WTC11 (cell line): ENCODE results near the gene ZNF292.

Experiments
- ARID4B ChIP-seq: sonication (generic); formaldehyde crosslinking; IDR thresholded peaks from 2 replicates; pipeline ENCODE4 v1.8.0; 2023; ENCODE audit warnings: missing genetic modification reagents, mild to moderate bottlenecking, borderline replicate concordance
- CREM ChIP-seq: sonication (generic); formaldehyde crosslinking; IDR thresholded peaks from 2 replicates; pipeline ENCODE4 v1.8.1; 2022; ENCODE audit warnings: mild to moderate bottlenecking, missing genetic modification reagents, moderate library complexity
- E2F4 ChIP-seq: sonication (generic); formaldehyde crosslinking; IDR thresholded peaks from 2 replicates; pipeline ENCODE4 v1.8.1; 2022; ENCODE audit warnings: low read depth, mild to moderate bottlenecking, moderate library complexity, missing genetic modification reagents, borderline replicate concordance
- E2F5 ChIP-seq: sonication (generic); formaldehyde crosslinking; IDR thresholded peaks from 2 replicates; pipeline ENCODE4 v1.8.1; 2022; ENCODE audit warnings: mild to moderate bottlenecking, moderate library complexity, missing genetic modification reagents
- NFYB ChIP-seq: sonication (generic); formaldehyde crosslinking; conservative IDR thresholded peaks from 2 replicates; pipeline ENCODE4 v1.8.0; 2022; ENCODE audit warnings: low read depth, missing genetic modification reagents
- NR1H2 ChIP-seq: sonication (generic); formaldehyde crosslinking; IDR thresholded peaks from 2 replicates; pipeline ENCODE4 v1.9.0; 2021; ENCODE audit warnings: mild to moderate bottlenecking, moderate library complexity, missing genetic modification reagents
- PREB ChIP-seq: sonication (generic); formaldehyde crosslinking; IDR thresholded peaks from 2 replicates; pipeline ENCODE4 v1.8.1; 2022; ENCODE audit warnings: mild to moderate bottlenecking, missing genetic modification reagents, moderate library complexity, borderline replicate concordance
- TCF7 ChIP-seq: sonication (generic); formaldehyde crosslinking; IDR thresholded peaks from 2 replicates; pipeline ENCODE4 v1.8.0; 2022; ENCODE audit warnings: mild to moderate bottlenecking, low read depth, missing genetic modification reagents, moderate library complexity
- ZBTB43 ChIP-seq: sonication (generic); formaldehyde crosslinking; IDR thresholded peaks from 2 replicates; pipeline ENCODE4 v1.8.1; 2023; ENCODE audit warnings: mild to moderate bottlenecking, missing genetic modification reagents
- TF ChIP-seq, protein P1 (sequence below): fragments of 200-600 bp; IDR thresholded peaks from 2 replicates; pipeline ENCODE4 v1.8.0; 2022; ENCODE audit warnings: antibody characterized with exemption
- TF ChIP-seq, protein P2 (sequence below): sonication (generic); formaldehyde crosslinking; IDR thresholded peaks from 2 replicates; pipeline ENCODE4 v1.8.0; 2022; ENCODE audit warnings: mild to moderate bottlenecking, missing genetic modification reagents
- TF ChIP-seq, protein P3 (sequence below): sonication (generic); formaldehyde crosslinking; IDR thresholded peaks from 2 replicates; pipeline ENCODE4 v1.8.1; 2023; ENCODE audit warnings: mild to moderate bottlenecking, missing genetic modification reagents, moderate library complexity
- TF ChIP-seq, protein P4 (sequence below): sonication (generic); formaldehyde crosslinking; IDR thresholded peaks from 2 replicates; pipeline ENCODE4 v1.8.1; 2023; ENCODE audit warnings: mild to moderate bottlenecking, missing genetic modification reagents, moderate library complexity
- TF ChIP-seq, protein P5 (sequence below): sonication (generic); formaldehyde crosslinking; IDR thresholded peaks from 2 replicates; pipeline ENCODE4 v1.8.0; 2022; ENCODE audit warnings: missing genetic modification reagents

- TF ChIP-seq, protein P1, sequence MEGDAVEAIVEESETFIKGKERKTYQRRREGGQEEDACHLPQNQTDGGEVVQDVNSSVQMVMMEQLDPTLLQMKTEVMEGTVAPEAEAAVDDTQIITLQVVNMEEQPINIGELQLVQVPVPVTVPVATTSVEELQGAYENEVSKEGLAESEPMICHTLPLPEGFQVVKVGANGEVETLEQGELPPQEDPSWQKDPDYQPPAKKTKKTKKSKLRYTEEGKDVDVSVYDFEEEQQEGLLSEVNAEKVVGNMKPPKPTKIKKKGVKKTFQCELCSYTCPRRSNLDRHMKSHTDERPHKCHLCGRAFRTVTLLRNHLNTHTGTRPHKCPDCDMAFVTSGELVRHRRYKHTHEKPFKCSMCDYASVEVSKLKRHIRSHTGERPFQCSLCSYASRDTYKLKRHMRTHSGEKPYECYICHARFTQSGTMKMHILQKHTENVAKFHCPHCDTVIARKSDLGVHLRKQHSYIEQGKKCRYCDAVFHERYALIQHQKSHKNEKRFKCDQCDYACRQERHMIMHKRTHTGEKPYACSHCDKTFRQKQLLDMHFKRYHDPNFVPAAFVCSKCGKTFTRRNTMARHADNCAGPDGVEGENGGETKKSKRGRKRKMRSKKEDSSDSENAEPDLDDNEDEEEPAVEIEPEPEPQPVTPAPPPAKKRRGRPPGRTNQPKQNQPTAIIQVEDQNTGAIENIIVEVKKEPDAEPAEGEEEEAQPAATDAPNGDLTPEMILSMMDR = no peak
- TF ChIP-seq, protein P2, sequence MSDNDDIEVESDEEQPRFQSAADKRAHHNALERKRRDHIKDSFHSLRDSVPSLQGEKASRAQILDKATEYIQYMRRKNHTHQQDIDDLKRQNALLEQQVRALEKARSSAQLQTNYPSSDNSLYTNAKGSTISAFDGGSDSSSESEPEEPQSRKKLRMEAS (CRISPR knock-in tag) = no peak
- TF ChIP-seq, protein P3, sequence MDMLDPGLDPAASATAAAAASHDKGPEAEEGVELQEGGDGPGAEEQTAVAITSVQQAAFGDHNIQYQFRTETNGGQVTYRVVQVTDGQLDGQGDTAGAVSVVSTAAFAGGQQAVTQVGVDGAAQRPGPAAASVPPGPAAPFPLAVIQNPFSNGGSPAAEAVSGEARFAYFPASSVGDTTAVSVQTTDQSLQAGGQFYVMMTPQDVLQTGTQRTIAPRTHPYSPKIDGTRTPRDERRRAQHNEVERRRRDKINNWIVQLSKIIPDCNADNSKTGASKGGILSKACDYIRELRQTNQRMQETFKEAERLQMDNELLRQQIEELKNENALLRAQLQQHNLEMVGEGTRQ = no peak
- no peak for TF ChIP-seq TCF7
- no peak for TF ChIP-seq ZBTB43
- TF ChIP-seq, protein P4, sequence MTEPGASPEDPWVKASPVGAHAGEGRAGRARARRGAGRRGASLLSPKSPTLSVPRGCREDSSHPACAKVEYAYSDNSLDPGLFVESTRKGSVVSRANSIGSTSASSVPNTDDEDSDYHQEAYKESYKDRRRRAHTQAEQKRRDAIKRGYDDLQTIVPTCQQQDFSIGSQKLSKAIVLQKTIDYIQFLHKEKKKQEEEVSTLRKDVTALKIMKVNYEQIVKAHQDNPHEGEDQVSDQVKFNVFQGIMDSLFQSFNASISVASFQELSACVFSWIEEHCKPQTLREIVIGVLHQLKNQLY (CRISPR knock-in tag) = no peak
- no peak for TF ChIP-seq E2F5 (CRISPR knock-in tag)
- no peak for TF ChIP-seq PREB (CRISPR knock-in tag)
- TF ChIP-seq, protein P5, sequence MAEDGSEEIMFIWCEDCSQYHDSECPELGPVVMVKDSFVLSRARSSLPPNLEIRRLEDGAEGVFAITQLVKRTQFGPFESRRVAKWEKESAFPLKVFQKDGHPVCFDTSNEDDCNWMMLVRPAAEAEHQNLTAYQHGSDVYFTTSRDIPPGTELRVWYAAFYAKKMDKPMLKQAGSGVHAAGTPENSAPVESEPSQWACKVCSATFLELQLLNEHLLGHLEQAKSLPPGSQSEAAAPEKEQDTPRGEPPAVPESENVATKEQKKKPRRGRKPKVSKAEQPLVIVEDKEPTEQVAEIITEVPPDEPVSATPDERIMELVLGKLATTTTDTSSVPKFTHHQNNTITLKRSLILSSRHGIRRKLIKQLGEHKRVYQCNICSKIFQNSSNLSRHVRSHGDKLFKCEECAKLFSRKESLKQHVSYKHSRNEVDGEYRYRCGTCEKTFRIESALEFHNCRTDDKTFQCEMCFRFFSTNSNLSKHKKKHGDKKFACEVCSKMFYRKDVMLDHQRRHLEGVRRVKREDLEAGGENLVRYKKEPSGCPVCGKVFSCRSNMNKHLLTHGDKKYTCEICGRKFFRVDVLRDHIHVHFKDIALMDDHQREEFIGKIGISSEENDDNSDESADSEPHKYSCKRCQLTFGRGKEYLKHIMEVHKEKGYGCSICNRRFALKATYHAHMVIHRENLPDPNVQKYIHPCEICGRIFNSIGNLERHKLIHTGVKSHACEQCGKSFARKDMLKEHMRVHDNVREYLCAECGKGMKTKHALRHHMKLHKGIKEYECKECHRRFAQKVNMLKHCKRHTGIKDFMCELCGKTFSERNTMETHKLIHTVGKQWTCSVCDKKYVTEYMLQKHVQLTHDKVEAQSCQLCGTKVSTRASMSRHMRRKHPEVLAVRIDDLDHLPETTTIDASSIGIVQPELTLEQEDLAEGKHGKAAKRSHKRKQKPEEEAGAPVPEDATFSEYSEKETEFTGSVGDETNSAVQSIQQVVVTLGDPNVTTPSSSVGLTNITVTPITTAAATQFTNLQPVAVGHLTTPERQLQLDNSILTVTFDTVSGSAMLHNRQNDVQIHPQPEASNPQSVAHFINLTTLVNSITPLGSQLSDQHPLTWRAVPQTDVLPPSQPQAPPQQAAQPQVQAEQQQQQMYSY = no peak
- TF ChIP-seq CREM (CRISPR knock-in tag) = no peak
- TF ChIP-seq NFYB (CRISPR knock-in tag) = no peak
- TF ChIP-seq NR1H2 = no peak
- no peak for TF ChIP-seq E2F4
- TF ChIP-seq ARID4B = no peak
These were observed 70.1 kb downstream of the ZNF292 start for GRCh38 chr6:87225511-87225910.
